A549 (cell line): ENCODE data around the gene APOM. TPM values are rescaled to one million over a fixed set of nuclear protein-coding genes. Genes with fewer than 3 reads are reported as not detected.

ENCODE experiments used
- ATAC-seq, 2 experiments: fragments of 200-7000 bp in 1 of 2; fragments of >200 bp in 1 of 2; cut with Nextera tagmentation in 1 of 2; cut with Tn5 transposase in 1 of 2; 3 replicates each; pipeline versions ENCODE4 v1.8.0 to v1.9.1; 2018 to 2020; ENCODE audit warnings: mild to moderate bottlenecking in 1 of 2, moderate library complexity in 1 of 2
- CTCF ChIA-PET: fragments of 300-600 bp; sonication (Branson Sonifier 250); formaldehyde crosslinking; extraction: SDS; loops from one replicate; lab custom pipeline; 2021; ENCODE audit warnings: antibody characterized with exemption, inconsistent platforms; lab: Yijun Ruan, JAX
- POLR2A ChIA-PET: fragments of 350-600 bp; formaldehyde crosslinking; extraction: SDS; loops from one replicate; lab custom pipeline; 2021; ENCODE audit warnings: antibody characterized with exemption, inconsistent platforms; lab: Yijun Ruan, JAX
- DNase-seq, 2 experiments: peaks; one replicate each; pipeline versions ENCODE4 v3.0.0 to v3.0.0-alpha.2; 2011 to 2016; ENCODE audit warnings: low read depth in 1 of 2, low spot score in 1 of 2
- FAIRE-seq: peaks from 2 replicates; lab custom pipeline; 2011; peaks lifted over from hg19 to GRCh38; lab: Jason Lieb, UNC
- H3K27ac ChIP-seq, 2 experiments: fragments of >200 bp; sonication (Bioruptor Twin); formaldehyde crosslinking; 3 replicates each; pipeline ENCODE4 v1.5.1; 2016 to 2017
- H3K4me1 ChIP-seq: fragments of >200 bp; sonication (Bioruptor Twin); formaldehyde crosslinking; 3 replicates; pipeline ENCODE4 v1.6.1; 2016
- H3K4me2 ChIP-seq: fragments of >200 bp; sonication (Bioruptor Twin); formaldehyde crosslinking; 3 replicates; pipeline ENCODE4 v1.6.1; 2016
- H3K4me3 ChIP-seq: fragments of >200 bp; sonication (Bioruptor Twin); formaldehyde crosslinking; 3 replicates; pipeline ENCODE4 v1.5.1; 2016
- H3K9me3 ChIP-seq: fragments of >200 bp; sonication (Bioruptor Twin); formaldehyde crosslinking; 3 replicates; pipeline ENCODE4 v1.6.1; 2016
- CBX2 ChIP-seq: fragments of 200-600 bp; sonication (generic); IDR thresholded peaks from 2 replicates; pipeline ENCODE4 v1.6.1; 2016; ENCODE audit warnings: low read depth, mild to moderate bottlenecking, borderline replicate concordance
- CEBPB ChIP-seq, 2 experiments: fragments of >200 bp in 1 of 2; sonication (Bioruptor Twin) in 1 of 2; formaldehyde crosslinking in 1 of 2; IDR thresholded peaks; 2 replicates each; pipeline ENCODE4 v1.6.1; 2012 to 2016
- CHD4 ChIP-seq: fragments of 200-600 bp; sonication (generic); IDR thresholded peaks from 2 replicates; pipeline ENCODE4 v1.6.1; 2016; ENCODE audit warnings: antibody characterized with exemption, mild to moderate bottlenecking, borderline replicate concordance
- ESRRA ChIP-seq: fragments of 150-350 bp; IDR thresholded peaks from 2 replicates; pipeline ENCODE4 v1.6.1; 2014; ENCODE audit warnings: mild to moderate bottlenecking, low read length, borderline replicate concordance
- GATA3 ChIP-seq: IDR thresholded peaks from 2 replicates; pipeline ENCODE4 v1.6.1; 2012; ENCODE audit warnings: borderline replicate concordance
- HES2 ChIP-seq: fragments of >200 bp; sonication (Bioruptor Twin); formaldehyde crosslinking; IDR thresholded peaks from 2 replicates; pipeline ENCODE4 v1.6.1; 2016
- HEYL ChIP-seq: fragments of 250-450 bp; sonication (Bioruptor Pico); IDR thresholded peaks from 2 replicates; pipeline ENCODE4 v1.8.0; 2021; ENCODE audit warnings: mild to moderate bottlenecking, moderate library complexity
- HOXB5 ChIP-seq: fragments of 250-450 bp; sonication (Bioruptor Pico); IDR thresholded peaks from 2 replicates; pipeline ENCODE4 v1.5.0; 2020; ENCODE audit warnings: mild to moderate bottlenecking, moderate library complexity
- JUN ChIP-seq, 2 experiments: fragments of >200 bp; sonication (Bioruptor Twin); formaldehyde crosslinking; IDR thresholded peaks; 2 replicates in 1 of 2; 3 replicates in 1 of 2; pipeline ENCODE4 v1.6.1; 2016 to 2017
- JUNB ChIP-seq: fragments of >200 bp; sonication (Bioruptor Twin); formaldehyde crosslinking; IDR thresholded peaks from 2 replicates; pipeline ENCODE4 v1.6.1; 2016
- MAFK ChIP-seq: fragments of 450-650 bp; IDR thresholded peaks from 2 replicates; pipeline ENCODE4 v1.6.1; 2014; ENCODE audit not compliant: partially characterized antibody
- MAX ChIP-seq: IDR thresholded peaks from 2 replicates; pipeline ENCODE4 v1.6.1; 2012
- MAZ ChIP-seq: fragments of 150-350 bp; IDR thresholded peaks from 2 replicates; pipeline ENCODE4 v1.6.1; 2014; ENCODE audit warnings: antibody characterized with exemption, low read depth, low read length, borderline replicate concordance
- NR3C1 ChIP-seq: fragments of >200 bp; sonication (Bioruptor Twin); formaldehyde crosslinking; IDR thresholded peaks from 3 replicates; pipeline ENCODE4 v1.6.1; 2017
- PHF8 ChIP-seq: fragments of 200-600 bp; sonication (generic); IDR thresholded peaks from 2 replicates; pipeline ENCODE4 v1.6.1; 2016; ENCODE audit warnings: low read depth, mild to moderate bottlenecking, antibody characterized with exemption, moderate library complexity, borderline replicate concordance
- POLR2AphosphoS2 ChIP-seq: conservative IDR thresholded peaks from 2 replicates; pipeline ENCODE4 v1.6.1; 2012; ENCODE audit warnings: low read length, improper control_type of control experiment, inconsistent platforms
- RAD21 ChIP-seq, 2 experiments: fragments of >200 bp in 1 of 2; sonication (Bioruptor Twin) in 1 of 2; formaldehyde crosslinking in 1 of 2; IDR thresholded peaks in 1 of 2; conservative IDR thresholded peaks in 1 of 2; 2 replicates in 1 of 2; 3 replicates in 1 of 2; pipeline ENCODE4 v1.6.1; 2012 to 2018; ENCODE audit warnings: inconsistent platforms in 1 of 2
- RFX5 ChIP-seq: fragments of 450-650 bp; IDR thresholded peaks from 2 replicates; pipeline ENCODE4 v1.7.1; 2014; ENCODE audit warnings: antibody characterized with exemption, mild to moderate bottlenecking, moderate library complexity
- RNF2 ChIP-seq: fragments of 200-600 bp; sonication (generic); IDR thresholded peaks from 2 replicates; pipeline ENCODE4 v1.6.1; 2016; ENCODE audit warnings: low read depth, mild to moderate bottlenecking, antibody characterized with exemption, moderate library complexity, borderline replicate concordance
- TFCP2L1 ChIP-seq: fragments of 250-450 bp; sonication (Bioruptor Pico); IDR thresholded peaks from 2 replicates; pipeline ENCODE4 v1.5.0; 2021; ENCODE audit warnings: mild to moderate bottlenecking
- ZFP36 ChIP-seq: fragments of 450-650 bp; IDR thresholded peaks from 2 replicates; pipeline ENCODE4 v1.6.1; 2014; ENCODE audit warnings: borderline replicate concordance; ENCODE audit not compliant: partially characterized antibody
- WGBS: methylation state at CpG from one replicate; pipeline ENCODE4 v1.1.6; 2017; ENCODE audit errors: missing lambda C conversion rate; 5-methylcytosine and 5-hydroxymethylcytosine counted together
- polyA plus RNA-seq, 4 experiments: library from polyadenylated mRNA; depleted of rRNA in 3 of 4; stranded (reverse); fragments of >200 nt; fragmentation: RNase III in 1 of 4; extraction: RNeasy Plus Mini Kit Qiagen cat#74134 plus additional on column Dnase treatment in 1 of 4; gene quantifications; 2 replicates in 3 of 4; 3 replicates in 1 of 4; pipeline ENCODE4 v1.2.3, GENCODE V29; 2011 to 2017
- TF ChIP-seq, protein P1 (sequence below): fragments of 150-350 bp; IDR thresholded peaks from 2 replicates; pipeline ENCODE4 v1.6.1; 2014; ENCODE audit warnings: low read depth, mild to moderate bottlenecking, low read length
- TF ChIP-seq, protein P2 (sequence below): fragments of >200 bp; sonication (Bioruptor Twin); formaldehyde crosslinking; IDR thresholded peaks from 3 replicates; pipeline ENCODE4 v1.5.1; 2016

The APOM gene
- polyA plus RNA-seq, 2 of the 4 experiments (the other 2 are of a cell fraction): 1.5 to 2.6 TPM

GRCh38 chr6:31642798-31643570 is 12.7 kb upstream of the APOM start (continued):
- TF ChIP-seq, protein P1, sequence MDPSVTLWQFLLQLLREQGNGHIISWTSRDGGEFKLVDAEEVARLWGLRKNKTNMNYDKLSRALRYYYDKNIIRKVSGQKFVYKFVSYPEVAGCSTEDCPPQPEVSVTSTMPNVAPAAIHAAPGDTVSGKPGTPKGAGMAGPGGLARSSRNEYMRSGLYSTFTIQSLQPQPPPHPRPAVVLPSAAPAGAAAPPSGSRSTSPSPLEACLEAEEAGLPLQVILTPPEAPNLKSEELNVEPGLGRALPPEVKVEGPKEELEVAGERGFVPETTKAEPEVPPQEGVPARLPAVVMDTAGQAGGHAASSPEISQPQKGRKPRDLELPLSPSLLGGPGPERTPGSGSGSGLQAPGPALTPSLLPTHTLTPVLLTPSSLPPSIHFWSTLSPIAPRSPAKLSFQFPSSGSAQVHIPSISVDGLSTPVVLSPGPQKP: no peak
- TF ChIP-seq JUNB (no peak), ESRRA (no peak), POLR2AphosphoS2 (no peak), CBX2 (no peak), MAFK (no peak)
- TF ChIP-seq, all 56 proteins: peak for 0

DNA sequence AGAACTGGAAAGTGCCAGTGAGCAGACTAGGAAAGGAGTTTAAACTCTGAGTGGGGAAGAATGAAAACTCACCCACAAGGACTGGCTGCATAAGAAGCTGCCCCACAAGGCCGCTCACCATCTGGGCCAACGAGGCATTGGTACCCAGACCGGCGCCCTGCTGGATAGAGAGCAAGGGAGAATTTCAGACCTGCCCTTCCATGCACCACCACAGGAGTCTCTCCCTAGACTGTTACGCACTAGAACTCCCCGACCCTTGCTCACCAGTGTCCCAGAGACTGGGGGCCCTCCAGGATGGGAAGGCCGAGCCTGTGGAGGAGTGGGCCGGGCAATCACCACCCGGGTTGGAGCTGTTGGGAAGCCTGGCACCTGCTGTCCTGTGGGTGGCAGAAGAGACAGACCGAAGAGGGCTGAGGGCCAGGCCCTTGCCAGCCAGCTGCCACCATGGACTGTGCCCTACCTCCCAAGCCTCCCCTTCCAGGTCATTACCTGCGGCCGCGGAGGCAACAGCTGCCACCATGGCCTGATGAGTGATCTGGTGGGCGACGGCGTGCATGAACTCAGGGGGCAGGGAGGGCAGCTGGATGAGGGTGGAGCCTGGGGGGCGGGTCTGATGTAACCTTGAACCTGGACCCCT is 11.8 kb upstream of the APOM start:
- no peaks in the 10 kb centered on the region for H3K4me1 ChIP-seq
- H3K4me2 ChIP-seq: no peak overlapping the region
- peak; percentile 44 to 47; a peak in 5 of 6 replicates for ATAC-seq
- CTCF ChIA-PET: interaction anchor here (1.0 to 1.6 kb wide), 3 partner anchors 9 to 97 kb away, joined by 3 to 5 read pairs (median 3); partner anchors contain the start of genes ATP6V1G2 and BAG6
- no peaks in the 10 kb centered on the region for H3K9me3 ChIP-seq
- H3K4me3 ChIP-seq: no peak overlapping the region
- FAIRE-seq: no peak
- 90% methylated on average over 10 of the region's 17 CpGs for WGBS
- POLR2A ChIA-PET: interaction anchor here (0.6 kb wide), 1 partner anchor 60 kb away, joined by 3 read pairs; no protein-coding TSS in a partner anchor
- H3K27ac ChIP-seq: no peak overlapping the region
- no peak for DNase-seq
- TF ChIP-seq JUN (IDR thresholded peaks at IDR 0.05) (no peak), HEYL (CRISPR knock-in tag) (no peak), RAD21 (conservative IDR thresholded peaks at IDR 0.05 in 1 of 2, IDR thresholded peaks at IDR 0.05 in 1 of 2) (no peak), MAX (no peak), PHF8 (no peak), HOXB5 (CRISPR knock-in tag) (no peak), NR3C1 (no peak), CEBPB (IDR thresholded peaks at IDR 0.05) (no peak), GATA3 (no peak), RFX5 (no peak), CHD4 (no peak), MAZ (no peak), TFCP2L1 (CRISPR knock-in tag) (no peak), HES2 (no peak), RNF2 (no peak), ZFP36 (no peak)
- TF ChIP-seq, protein P2, sequence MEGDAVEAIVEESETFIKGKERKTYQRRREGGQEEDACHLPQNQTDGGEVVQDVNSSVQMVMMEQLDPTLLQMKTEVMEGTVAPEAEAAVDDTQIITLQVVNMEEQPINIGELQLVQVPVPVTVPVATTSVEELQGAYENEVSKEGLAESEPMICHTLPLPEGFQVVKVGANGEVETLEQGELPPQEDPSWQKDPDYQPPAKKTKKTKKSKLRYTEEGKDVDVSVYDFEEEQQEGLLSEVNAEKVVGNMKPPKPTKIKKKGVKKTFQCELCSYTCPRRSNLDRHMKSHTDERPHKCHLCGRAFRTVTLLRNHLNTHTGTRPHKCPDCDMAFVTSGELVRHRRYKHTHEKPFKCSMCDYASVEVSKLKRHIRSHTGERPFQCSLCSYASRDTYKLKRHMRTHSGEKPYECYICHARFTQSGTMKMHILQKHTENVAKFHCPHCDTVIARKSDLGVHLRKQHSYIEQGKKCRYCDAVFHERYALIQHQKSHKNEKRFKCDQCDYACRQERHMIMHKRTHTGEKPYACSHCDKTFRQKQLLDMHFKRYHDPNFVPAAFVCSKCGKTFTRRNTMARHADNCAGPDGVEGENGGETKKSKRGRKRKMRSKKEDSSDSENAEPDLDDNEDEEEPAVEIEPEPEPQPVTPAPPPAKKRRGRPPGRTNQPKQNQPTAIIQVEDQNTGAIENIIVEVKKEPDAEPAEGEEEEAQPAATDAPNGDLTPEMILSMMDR: no peak
